Measurements from ENCODE around the gene CCDC142.
"Not testable (repeated sequence)": the region's sequence is repeated elsewhere in the genome, so short reads cannot be mapped to it uniquely, and the experiment has no call there.

CCDC142 gene

GRCh38 chr2:74498500-74499266 is 15.9 kb upstream of the CCDC142 start:
- peak; percentile 63 to 68 for DNase-seq

GRCh38 chr2:74497777-74498499 is 15.1 kb upstream of the CCDC142 start:
- DNase-seq = peak in 1 of 2 experiments; percentile 63

- no peak for DNase-seq
Observed at GRCh38 chr2:74496997-74497776, 14.4 kb upstream of the CCDC142 start.

GRCh38 chr2:74495440-74495839 is 12.6 kb upstream of the CCDC142 start:
- DNase-seq = no peak

GRCh38 chr2:74493546-74493945 is 10.7 kb upstream of the CCDC142 start:
- no peak for DNase-seq

GRCh38 chr2:74491648-74492544 is 9.1 kb upstream of the CCDC142 start:
- DNase-seq = no peak

GRCh38 chr2:74489906-74490305 is 7.1 kb upstream of the CCDC142 start:
- no peak for DNase-seq

- no peak for DNase-seq
Observed at GRCh38 chr2:74488643-74489481, 6.1 kb upstream of the CCDC142 start.

GRCh38 chr2:74486141-74486540 is 3.3 kb upstream of the CCDC142 start:
- DNase-seq = no peak

- not testable (repeated sequence) for DNase-seq
Observed at GRCh38 chr2:74483675-74484164, 922 bp upstream of the CCDC142 start.

GRCh38 chr2:74481961-74482800 is 617 bp downstream of the CCDC142 start:
- no peak for DNase-seq

- no peak for DNase-seq
Observed at GRCh38 chr2:74481431-74481830, 1.4 kb downstream of the CCDC142 start.

GRCh38 chr2:74474899-74475298 is 7.9 kb downstream of the CCDC142 start:
- no peak for DNase-seq

GRCh38 chr2:74474481-74474880 is 8.3 kb downstream of the CCDC142 start:
- DNase-seq = no peak

GRCh38 chr2:74472945-74473258 is 9.9 kb downstream of the CCDC142 start:
- no peak for DNase-seq

- peak; percentile 97 to 98 for DNase-seq
Observed at GRCh38 chr2:74472086-74472944, 10.5 kb downstream of the CCDC142 start, which contains the start of gene MRPL53. MRPL53 (minus strand) TSS chr2:74472680; CDS start chr2:74472660, 20 bp downstream.

- no peak for DNase-seq
Observed at GRCh38 chr2:74471332-74472065, 11.3 kb downstream of the CCDC142 start.

- DNase-seq = not testable (repeated sequence)
Observed at GRCh38 chr2:74470742-74471141, 12.1 kb downstream of the CCDC142 start.

GRCh38 chr2:74464406-74464805 is 18.4 kb downstream of the CCDC142 start:
- no peak for DNase-seq
